NCI-H128 (cell line): ENCODE measurements around the gene SETBP1.

ENCODE experiments used
- DNase-seq: peaks from one replicate; lab custom pipeline; 2025; ENCODE audit not compliant: unreplicated experiment; lab: John Stamatoyannopoulos, UW

SETBP1 gene

DNA sequence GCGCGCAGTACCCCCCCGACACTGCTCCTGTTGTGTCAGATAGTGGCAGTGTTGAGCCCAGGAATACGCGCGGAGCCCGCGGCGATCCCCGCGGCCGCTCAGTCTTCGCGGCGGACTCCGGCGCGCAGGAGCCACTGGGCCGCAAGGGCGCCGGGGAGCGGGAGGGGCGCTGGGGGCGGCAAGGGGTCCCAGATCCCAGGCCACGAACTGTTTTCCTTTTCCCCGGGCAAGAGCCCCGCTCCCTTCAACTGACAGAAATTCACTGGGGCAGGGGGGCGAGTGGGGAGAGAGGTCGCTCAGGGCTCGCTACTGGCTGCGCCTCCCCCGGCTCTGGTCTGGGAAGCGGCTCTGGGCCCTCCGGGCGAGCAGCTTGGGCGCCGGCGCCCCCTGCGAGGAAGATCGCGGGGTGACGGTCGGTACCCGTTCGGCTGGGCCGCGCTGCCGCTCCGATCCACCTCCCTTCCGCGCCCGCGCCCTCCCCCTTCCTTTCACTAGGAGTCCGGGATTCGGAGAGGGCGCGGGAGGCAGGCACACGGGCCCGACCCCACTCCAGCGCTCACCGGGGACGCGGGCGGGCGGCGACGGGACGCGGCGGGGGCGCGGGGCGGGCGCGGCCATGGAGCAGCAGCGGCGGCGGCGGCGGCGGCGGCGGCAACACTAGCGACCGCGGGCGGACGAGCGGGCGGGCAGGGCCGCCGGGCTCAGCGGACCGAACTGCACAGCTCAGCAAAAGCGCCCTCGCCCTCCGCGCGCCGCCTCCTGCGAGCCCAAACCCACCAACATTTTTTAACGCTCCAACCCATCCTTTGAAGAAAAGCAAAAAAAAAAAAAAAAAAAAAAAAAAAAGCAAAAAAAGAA lies 1.4 kb upstream of the SETBP1 start:
- peak; percentile 75 for DNase-seq

DNA sequence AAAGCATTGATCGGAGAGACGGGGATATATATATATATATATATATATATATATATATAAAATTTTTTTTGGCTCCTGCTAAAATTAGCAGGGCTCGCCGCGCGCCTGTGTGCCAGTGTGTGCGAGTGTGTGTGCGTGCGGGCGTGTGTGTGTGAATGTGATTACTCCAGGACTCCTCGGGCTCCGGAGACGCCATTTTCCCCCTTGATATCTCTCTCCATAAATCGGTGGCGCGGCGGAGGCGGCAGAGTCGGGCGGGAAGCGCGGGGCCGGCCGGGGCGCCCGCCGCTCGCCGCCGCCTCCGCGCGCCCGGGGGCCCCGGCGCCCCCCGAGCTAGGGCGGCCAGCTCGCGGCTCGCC lies 795 bp upstream of the SETBP1 start:
- no peak for DNase-seq

DNA sequence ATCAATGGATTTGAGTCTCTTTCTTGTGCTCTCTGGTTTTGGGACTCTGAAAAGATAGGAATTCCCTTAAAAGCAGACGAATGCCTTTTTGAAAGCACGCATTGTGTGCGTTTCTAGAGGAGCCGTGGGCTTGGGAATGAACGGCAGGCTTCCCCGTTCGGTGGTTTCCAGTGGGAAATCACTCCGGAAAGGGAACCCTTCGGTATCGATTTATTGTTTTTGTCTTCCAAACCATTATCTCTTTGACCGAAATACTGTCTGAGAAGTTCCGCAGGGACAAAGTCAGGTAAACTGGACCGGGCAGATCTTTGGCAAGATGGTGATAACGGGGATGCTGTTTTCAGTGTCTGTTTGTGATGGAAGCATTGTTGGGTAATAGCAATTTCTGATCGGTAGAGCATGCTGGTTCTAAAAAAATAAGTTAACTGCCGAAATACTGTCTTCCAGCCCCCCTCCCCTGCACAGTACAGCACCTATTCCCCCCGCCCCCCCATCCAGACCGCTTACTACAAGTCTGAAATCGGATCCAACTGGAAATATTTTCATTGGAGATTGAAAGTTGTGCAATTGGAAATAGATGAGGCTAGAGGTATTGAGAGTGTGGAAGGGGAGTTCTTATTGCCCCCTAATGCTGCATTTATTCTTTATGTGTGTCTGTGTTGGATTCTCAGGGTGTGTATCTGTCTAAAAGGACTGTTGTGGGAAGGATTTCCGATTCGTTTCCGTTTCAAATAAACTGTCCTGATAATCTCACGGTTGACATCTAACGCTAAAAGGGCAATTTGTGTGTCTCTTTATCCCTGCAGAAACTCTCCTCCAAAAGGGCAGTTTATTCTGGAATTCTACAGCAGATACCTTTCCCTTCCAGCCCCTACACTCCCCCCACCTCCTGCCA lies 635 bp downstream of the SETBP1 start:
- DNase-seq, result no peak

- no peak for DNase-seq
These were observed 1.6 kb downstream of the SETBP1 start for GRCh38 chr18:44682201-44682870.

DNA sequence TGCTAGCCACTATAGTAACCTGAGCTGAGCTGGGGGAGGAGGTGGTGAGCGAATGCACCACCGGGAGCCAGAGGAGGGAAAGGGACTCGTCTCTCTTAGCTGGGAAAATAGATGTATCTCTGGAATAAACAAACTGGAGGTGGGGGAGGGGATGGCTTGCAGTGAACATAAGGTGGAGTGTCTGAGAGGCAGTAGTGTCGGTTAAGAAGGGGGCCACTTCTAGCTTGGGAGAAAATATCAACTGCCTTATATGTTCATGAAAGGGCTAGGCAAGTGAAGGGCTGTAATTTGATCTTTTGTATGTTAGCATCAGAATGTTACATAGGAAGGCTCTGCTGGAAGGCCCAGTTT lies 2.2 kb downstream of the SETBP1 start:
- DNase-seq, result peak; percentile 44

- DNase-seq, result no peak
These were observed 2.9 kb downstream of the SETBP1 start for GRCh38 chr18:44683556-44683955.

DNA sequence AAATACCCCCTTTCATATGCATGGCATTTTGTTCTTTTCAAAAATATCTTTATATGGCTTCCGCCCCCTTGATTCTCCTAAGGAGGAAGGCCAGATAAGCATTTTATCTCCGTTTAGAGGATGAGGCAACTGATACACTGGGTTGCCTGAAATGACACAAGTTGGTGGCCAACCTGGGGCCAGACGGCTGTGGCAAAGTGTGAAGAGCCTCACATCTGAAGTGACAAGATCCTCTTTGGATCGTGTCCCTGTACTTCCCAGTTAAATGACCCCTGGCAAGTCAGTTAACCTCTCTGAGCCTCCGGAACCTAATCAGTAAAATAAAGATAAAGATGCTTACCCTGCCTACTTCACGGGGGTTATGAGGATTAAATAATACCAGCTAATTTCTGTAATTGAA lies 4.6 kb downstream of the SETBP1 start:
- no peak for DNase-seq

DNA sequence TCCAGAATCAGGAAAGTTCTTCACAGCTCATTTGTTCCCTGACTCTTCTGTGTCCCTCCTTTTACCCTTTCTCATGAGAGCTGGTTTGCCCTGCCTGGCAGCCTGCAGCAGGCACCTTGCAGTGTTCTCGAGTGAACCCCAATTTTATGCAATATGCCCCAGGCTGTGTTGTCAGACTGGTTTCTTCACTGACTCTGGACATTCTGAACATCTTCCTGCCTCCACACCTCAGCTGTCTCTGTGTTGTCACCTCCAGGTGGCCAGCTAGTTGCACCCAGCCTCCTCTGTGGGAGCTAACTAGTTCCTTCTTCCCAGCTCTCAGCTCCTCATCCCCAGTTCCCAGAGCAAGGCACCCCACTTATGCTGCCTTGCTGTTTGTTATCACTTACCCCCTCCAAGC lies 5.5 kb downstream of the SETBP1 start:
- no peak for DNase-seq

DNA sequence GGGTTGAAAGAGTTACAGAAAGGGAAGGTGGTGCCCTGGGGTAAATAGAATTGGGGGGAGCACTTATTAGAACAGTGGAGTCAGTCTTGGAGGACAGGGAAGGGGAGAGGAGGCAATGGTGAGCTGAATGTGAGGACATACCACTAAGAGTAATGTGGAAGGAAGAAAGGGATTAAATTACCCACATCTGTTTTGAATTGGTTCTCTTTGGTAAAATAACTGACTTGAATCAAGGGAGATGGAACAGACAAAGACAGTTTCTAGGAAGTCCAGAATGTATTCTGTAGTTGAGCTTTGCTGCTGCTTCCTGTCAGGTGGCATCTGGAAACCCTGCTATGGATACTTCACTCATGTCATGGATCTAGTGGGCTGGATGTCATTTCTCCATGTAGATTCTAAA lies 6.7 kb downstream of the SETBP1 start:
- no peak for DNase-seq

DNA sequence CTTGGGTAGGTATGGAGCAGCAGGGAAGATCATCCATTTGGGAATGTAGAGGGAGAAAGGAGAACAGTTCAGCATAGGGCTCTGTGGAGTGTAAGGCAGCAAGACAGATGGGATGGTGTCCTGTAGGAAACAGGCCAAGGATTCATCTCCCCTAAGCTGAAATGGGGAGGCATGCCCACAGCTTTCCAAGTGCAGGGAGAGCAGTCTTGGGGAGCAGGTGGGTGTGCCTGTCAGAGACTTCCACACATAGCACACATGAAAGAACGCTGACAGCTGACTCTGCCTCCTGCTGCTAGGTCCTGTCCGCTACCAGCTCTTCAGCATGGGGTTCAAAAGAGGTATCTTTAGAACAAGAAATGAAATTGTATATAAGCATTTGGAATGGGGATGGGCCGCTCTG lies 9.0 kb downstream of the SETBP1 start:
- no peak for DNase-seq

- DNase-seq, result no peak
These were observed 10.6 kb downstream of the SETBP1 start for GRCh38 chr18:44691148-44691925.

DNA sequence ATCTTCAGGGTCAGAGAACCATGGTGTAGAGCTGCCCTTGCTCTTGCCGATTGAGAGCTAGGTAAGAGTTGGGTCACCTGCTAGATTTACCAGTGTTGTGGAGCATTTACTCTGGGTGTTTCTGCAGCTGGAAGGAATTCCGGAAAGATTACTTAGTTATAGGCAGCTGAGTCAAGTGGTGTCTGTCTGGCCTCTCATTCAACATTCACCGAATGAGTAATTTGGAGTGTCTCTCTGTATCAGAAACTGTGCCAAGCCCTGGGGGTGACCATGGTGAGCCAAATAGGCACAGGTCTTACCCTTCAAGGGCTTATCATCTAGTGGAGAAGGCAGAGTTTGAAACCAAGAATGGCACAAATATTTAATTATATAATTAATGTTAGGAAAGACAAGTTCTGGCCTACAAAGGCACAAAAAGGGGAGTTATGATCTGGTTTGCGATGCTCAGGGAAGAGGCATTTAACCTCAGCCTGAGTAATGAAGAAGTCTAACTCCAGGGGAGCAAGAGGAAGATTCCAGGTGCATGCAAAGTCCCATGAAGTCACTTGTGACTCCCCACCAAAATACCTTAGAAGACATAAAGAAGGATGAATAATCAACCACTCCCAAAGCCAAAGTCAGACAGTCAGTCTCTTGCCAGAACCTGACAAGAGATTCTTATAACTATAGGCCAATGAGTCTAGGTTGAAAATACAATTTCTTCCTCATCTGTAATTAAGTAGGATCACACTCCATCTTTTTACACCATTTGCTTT lies 12.5 kb downstream of the SETBP1 start:
- DNase-seq, result no peak

DNA sequence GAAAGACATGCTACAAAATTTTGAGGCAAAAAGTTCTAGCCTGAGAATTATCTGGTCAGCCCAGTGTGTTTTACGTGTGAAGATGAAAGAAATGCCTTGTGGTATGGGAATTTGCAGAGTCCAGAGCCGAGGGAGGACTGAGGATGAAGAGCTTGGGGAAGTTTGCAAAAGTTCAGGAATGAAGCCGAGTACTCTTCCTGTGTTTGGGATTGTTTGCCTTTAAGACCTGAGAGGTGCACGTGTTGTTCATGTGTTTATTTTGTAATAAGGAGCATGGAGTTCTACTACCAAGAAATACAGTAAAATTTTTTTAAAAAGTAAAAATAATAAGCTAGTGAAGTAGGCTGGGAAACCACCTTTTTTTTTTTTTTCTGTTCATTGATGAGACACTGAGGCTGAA lies 14.8 kb downstream of the SETBP1 start:
- no peak for DNase-seq

DNA sequence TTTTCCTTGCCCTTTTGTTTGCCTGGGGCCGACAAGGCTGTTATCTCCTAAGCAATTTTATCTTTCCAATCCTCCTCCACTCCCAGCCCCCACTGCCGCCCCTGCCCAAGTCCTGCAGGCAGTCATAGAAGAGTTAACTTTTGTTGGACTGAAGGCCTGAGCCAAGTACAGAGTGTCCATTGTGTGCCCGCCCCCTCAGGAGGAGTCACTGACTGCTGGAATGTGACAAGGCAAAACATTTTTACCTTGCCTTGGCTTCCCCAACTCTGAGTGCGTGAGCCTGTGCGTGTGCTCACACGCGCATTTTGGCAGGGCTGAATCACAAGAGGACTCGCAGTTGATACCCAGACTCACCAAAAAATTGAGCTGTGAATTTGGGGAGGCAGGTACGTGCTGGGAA lies 16.2 kb downstream of the SETBP1 start:
- DNase-seq, result no peak

DNA sequence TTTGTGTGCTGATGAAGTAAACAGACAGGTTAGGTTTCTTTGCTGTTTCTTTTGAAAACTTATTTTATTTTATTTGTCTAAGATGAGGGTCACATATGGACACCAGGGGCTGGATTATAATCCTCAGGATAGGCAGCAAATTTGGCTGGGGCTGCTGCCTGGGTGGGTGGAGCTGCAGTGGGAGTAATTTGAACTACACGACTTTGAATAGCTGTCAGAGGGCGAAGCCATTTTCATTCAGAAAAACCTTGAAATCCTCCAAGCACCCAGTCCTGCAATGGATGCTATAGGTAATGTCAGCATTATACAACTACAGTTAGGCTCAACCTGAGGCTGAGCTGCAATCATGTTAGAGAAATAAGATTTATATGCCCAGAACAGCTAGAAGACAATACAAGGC lies 16.6 kb downstream of the SETBP1 start:
- DNase-seq, result no peak

DNA sequence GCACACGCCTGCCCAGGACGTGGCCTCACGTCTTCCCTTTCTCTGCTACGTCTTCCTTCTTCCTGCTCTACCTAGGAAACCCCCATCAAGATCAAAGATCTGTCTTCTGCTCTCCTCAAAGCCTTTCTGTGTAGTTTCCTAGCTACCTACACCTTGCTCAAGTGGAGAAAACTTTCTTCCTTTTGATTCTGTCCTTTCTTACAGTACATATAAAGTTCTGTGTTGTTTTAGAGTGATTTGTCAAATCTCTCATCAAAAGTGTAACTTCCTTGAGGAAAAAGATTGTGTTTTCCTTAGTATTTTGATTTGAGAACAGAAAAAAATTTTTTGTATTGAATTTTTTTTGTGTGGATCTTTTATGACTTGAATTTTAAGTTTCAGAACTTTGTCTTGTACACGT lies 17.8 kb downstream of the SETBP1 start:
- no peak for DNase-seq

DNA sequence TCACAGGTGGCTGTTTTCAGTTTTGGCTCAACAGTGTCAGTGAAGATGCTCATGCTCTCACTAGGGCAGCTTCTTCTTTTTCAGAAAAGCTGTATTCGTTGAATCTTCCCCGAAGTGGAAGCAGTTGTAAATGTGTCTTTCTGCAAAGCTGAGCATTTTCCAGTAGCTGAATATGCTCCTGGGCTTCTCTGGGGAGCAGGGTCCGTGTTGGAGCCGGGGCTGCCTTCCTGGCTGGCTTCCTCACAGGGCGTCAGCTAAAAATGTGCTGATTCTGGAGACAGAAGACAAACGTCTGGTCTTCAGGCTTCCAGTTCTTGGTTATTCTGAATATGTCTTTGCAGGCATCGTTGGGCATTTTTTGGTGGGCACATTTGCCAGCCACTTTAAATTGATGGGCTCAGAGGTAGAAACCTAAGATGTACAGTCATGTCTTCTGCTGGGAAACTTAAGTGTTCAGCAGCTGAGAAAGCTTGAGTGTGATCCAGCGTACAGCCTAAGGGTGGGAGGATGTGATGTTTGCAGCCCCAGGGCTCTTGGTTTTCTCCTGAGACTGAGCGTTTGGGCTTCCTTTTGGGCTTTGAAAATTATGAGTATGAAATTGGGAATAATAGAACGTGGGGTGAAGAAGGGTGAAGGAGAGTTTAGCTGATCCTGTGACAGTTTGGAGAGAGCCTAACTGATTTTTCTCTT lies 19.0 kb downstream of the SETBP1 start:
- no peak for DNase-seq

- no peak for DNase-seq
These were observed 20.0 kb downstream of the SETBP1 start for GRCh38 chr18:44700652-44701051.

DNA sequence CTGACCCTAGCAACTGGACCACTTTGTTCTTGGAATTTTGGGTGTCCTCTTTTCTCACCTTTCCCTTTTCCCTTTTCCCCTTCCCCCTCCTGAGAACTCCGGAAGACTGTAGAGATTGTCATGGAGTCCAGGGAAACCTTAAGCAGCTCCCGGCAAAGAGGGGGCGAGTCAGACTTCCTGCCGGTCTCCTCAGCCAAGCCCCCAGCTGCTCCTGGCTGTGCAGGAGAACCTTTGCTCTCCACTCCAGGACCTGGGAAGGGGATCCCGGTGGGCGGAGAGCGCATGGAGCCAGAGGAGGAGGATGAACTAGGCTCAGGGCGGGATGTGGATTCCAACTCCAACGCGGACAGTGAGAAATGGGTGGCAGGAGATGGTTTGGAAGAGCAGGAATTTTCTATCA lies 20.5 kb downstream of the SETBP1 start:
- no peak for DNase-seq

GRCh38 chr18:44702594-44702993 lies 21.9 kb downstream of the SETBP1 start:
- DNase-seq, result no peak
